Body of pancreas (tissue), 4 donors: ENCODE data around the gene PSD. TPM values are rescaled to one million over a fixed set of nuclear protein-coding genes. Genes with fewer than 3 reads are reported as not detected.

Experiments
- ATAC-seq: fragments of 150-250 bp; one replicate; pipeline ENCODE4 v1.9.1; 2016
- DNase-seq, 4 donors: peaks; one replicate each; pipeline ENCODE4 v3.0.0-alpha.2; 2019
- H3K27ac ChIP-seq, 4 donors: fragments of 200-600 bp; sonication (generic); 1 replicate in 3 of 4; 2 replicates in 1 of 4; pipeline versions ENCODE4 v1.5.1 to v1.6.1; 2016 to 2019; ENCODE audit warnings: mild to moderate bottlenecking in 1 of 4, mixed read lengths in 1 of 4, moderate library complexity in 1 of 4
- H3K27me3 ChIP-seq, 2 donors: fragments of 200-600 bp; sonication (generic); one replicate each; pipeline ENCODE4 v1.6.0; 2016; ENCODE audit warnings: mild to moderate bottlenecking in 1 of 2
- H3K36me3 ChIP-seq, 2 donors: fragments of 200-600 bp; sonication (generic); replicated peaks in 1 of 2; 2 replicates each; pipeline ENCODE4 v1.5.1; 2016; ENCODE audit warnings: low read depth in 2 of 2; ENCODE audit not compliant: insufficient read depth in 1 of 2
- H3K4me1 ChIP-seq: fragments of 200-600 bp; sonication (generic); one replicate; pipeline ENCODE4 v1.6.0; 2016
- H3K4me3 ChIP-seq, 2 donors: fragments of 200-600 bp; sonication (generic); 1 replicate in 1 of 2; 2 replicates in 1 of 2; pipeline ENCODE4 v1.5.1; 2016 to 2019
- H3K9me3 ChIP-seq, 3 donors: fragments of 200-600 bp; sonication (generic); 1 replicate in 2 of 3; 2 replicates in 1 of 3; pipeline ENCODE4 v1.5.1; 2016
- POLR2A ChIP-seq, 3 donors: fragments of 450-650 bp; IDR thresholded peaks; one replicate each; pipeline ENCODE4 v1.6.1; 2016; ENCODE audit warnings: antibody characterized with exemption in 3 of 3, mild to moderate bottlenecking in 2 of 3
- WGBS, 2 donors: methylation state at CpG; one replicate each; pipeline ENCODE4 v1.1.5; 2017; 5-methylcytosine and 5-hydroxymethylcytosine counted together
- intact Hi-C: fragments of 100-400 bp; cut with DNase I; formaldehyde crosslinking; loops from one replicate; pipeline ENCODE4 v1.15.1; 2023
- total RNA-seq, 2 donors: library from RNA; depleted of rRNA; stranded (reverse); fragments of >200 nt; gene quantifications; one replicate each; pipeline ENCODE4 v1.1.0, GENCODE V29; 2016
- TF ChIP-seq, protein P1 (sequence below), 7 experiments: fragments of 450-650 bp in 4 of 7; fragments of 200-600 bp in 3 of 7; sonication (generic) in 3 of 7; IDR thresholded peaks; one replicate each; pipeline ENCODE4 v1.5.1; 2016 to 2019; ENCODE audit warnings: antibody characterized with exemption in 7 of 7

PSD gene
- total RNA-seq, 2 donors from 2014 or later: 2.6 to 5.3 TPM

DNA sequence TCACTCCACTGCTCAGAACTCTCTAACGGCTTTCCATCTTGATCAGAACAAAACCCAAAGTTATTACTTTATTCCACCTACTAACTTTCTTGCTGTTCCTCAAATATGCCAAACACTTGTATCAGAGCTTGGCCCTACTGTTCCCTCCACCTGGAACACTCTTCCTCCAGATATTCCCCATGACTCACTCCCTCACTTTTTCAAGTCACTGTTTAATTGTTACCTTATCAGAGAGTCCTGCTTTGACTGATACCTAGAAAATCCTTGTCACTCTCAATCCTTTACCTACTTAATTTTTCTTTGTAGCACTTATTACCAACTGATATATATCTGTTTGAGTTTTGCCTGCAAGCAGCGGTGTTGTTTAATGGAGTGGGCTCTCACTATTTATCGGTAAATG, 28.7 kb downstream of the PSD start:
- intact Hi-C loops: loop anchor here (10.0 kb wide), 1 partner anchor 185 kb away; no protein-coding TSS in a partner anchor
- no peaks in the 10 kb centered on the region for H3K9me3 ChIP-seq

DNA sequence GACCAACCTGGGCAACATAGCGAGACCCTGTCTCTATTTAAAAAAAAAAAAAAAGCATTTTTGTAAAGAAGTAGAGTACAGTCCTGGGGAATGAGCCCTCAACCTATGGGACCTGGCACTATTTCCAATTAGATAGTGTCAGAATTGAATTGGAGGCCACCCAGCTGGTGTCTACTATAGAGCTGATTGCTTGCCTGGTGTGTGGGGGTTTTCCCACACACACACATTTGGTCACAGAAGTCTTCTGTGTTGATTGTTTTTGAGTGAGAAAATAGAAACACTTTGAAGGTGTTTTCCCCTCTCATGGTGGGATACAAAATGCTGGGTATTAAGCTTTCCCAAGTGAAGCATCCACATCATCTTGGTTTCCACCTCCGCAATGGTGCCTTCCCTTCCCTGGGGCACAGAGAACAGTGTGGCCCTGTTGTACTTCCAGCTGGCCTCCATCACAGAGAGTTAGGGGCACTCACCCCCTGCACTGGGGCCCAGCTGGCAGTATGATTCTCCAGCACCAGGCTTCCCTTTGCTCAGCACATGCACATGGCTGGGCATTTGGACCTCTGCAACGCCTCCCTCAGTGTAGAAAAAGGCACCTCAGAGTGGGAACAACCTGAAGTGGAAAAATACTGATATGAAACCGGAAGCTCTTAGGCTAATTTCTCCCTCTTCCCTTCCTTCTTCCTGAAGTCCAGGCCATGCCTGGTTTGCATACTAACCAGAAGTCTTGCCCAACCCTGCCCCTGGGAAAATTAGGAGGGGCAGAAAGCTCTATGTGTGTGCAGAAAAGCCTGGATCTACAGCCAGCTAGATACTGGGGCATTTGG, 33.8 kb downstream of the PSD start:
- H3K4me1 ChIP-seq: no peaks in the 10 kb centered on the region
- H3K27ac ChIP-seq: peak overlapping the region in 2 of 4 donors; percentile 49 to 59
- no peak for TF ChIP-seq POLR2A (IDR thresholded peaks at IDR 0.05)
- TF ChIP-seq, protein P1, sequence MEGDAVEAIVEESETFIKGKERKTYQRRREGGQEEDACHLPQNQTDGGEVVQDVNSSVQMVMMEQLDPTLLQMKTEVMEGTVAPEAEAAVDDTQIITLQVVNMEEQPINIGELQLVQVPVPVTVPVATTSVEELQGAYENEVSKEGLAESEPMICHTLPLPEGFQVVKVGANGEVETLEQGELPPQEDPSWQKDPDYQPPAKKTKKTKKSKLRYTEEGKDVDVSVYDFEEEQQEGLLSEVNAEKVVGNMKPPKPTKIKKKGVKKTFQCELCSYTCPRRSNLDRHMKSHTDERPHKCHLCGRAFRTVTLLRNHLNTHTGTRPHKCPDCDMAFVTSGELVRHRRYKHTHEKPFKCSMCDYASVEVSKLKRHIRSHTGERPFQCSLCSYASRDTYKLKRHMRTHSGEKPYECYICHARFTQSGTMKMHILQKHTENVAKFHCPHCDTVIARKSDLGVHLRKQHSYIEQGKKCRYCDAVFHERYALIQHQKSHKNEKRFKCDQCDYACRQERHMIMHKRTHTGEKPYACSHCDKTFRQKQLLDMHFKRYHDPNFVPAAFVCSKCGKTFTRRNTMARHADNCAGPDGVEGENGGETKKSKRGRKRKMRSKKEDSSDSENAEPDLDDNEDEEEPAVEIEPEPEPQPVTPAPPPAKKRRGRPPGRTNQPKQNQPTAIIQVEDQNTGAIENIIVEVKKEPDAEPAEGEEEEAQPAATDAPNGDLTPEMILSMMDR (IDR thresholded peaks at IDR 0.05): no peak
- intact Hi-C loops: loop anchor here (10.0 kb wide), 1 partner anchor 190 kb away; no protein-coding TSS in a partner anchor
- DNase-seq (peak in 1 of 4 donors; percentile 42), ATAC-seq (peak; percentile 65)
- H3K9me3 ChIP-seq: no peaks in the 10 kb centered on the region
- H3K36me3 ChIP-seq: peaks cover 4 to 12% of the 10 kb centered on the region in 2 donors
- 59 to 60% methylated on average over 4 of the region's 4 CpGs for WGBS, 2 donors
- no peaks in the 10 kb centered on the region for H3K27me3 ChIP-seq
- H3K4me3 ChIP-seq: no peak overlapping the region

More for the DNA sequence above, 28.7 kb downstream of the PSD start:
- 81 to 84% methylated on average over 3 of the region's 3 CpGs for WGBS, 2 donors
- H3K36me3 ChIP-seq: no peaks in the 10 kb centered on the region
- H3K27ac ChIP-seq: no peak overlapping the region
- ATAC-seq (no peak), DNase-seq (no peak)
- H3K4me1 ChIP-seq: peaks cover 7% of the 10 kb centered on the region
- no peak overlapping the region for H3K4me3 ChIP-seq
- H3K27me3 ChIP-seq: no peaks in the 10 kb centered on the region
- TF ChIP-seq, protein P1 (IDR thresholded peaks at IDR 0.05): no peak
- no peak for TF ChIP-seq POLR2A (IDR thresholded peaks at IDR 0.05)

DNA sequence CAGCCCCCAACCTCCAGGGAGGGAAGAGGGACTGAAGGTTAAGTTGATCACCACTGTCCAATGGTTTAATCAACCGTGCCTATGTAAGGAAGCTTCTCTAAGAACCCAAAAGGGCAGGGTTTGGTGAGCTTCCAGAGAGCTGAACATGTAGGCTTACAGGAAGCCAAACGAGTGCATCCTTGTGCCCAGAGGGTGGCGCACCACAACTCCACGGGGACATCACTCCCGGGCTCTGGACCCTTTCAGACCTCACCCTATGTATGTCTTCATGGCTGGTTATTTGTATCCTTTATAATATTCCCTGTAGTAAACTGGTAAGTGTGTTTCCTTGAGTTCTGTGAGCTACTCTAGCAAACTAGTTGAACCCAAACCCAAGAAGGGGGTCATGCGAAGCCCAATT, 34.5 kb downstream of the PSD start:
- no peak overlapping the region for H3K4me3 ChIP-seq
- no peak overlapping the region for H3K27ac ChIP-seq
- no peaks in the 10 kb centered on the region for H3K4me1 ChIP-seq
- no peak for TF ChIP-seq POLR2A (IDR thresholded peaks at IDR 0.05)
- TF ChIP-seq, protein P1 (IDR thresholded peaks at IDR 0.05): no peak
- ATAC-seq: no peak
- DNase-seq: no peak
- H3K36me3 ChIP-seq: peaks cover 4 to 16% of the 10 kb centered on the region in 2 donors
- no peaks in the 10 kb centered on the region for H3K9me3 ChIP-seq
- WGBS, 2 donors: 50 to 66% methylated on average over 5 to 6 of the region's 6 CpGs
- intact Hi-C loops: loop anchor here (10.0 kb wide), 1 partner anchor 191 kb away; no protein-coding TSS in a partner anchor
- H3K27me3 ChIP-seq: no peaks in the 10 kb centered on the region

DNA sequence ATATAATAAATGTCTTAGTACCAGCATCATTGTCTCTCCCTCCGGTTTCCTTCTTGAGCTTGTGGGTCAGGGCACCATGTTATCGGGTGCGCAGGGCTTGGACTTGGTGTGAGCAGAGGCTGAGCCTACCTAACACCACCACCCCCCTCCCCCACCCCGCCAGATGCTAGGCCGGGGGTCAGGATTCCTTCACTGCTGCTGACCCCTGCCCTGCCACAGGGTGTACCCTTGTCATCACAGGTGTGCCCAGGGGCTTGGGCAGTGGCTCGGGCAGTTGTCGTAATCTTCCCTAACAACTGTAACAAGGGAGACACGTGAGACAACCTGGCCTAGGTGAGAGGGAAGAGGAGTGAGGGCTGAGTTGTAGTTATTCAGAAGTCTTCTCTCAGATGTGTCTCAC, 35.7 kb downstream of the PSD start:
- DNase-seq: no peak
- TF ChIP-seq, protein P1 (IDR thresholded peaks at IDR 0.05): no peak
- TF ChIP-seq POLR2A (IDR thresholded peaks at IDR 0.05): no peak
- Histone ChIP-seq H3K27ac (no peak overlapping the region), H3K36me3 (peaks cover 4 to 20% of the 10 kb centered on the region in 2 donors), H3K27me3 (no peaks in the 10 kb centered on the region), H3K4me1 (no peaks in the 10 kb centered on the region), H3K9me3 (no peaks in the 10 kb centered on the region), H3K4me3 (no peak overlapping the region)
- no peak for ATAC-seq
- intact Hi-C loops: loop anchor here (10.0 kb wide), 1 partner anchor 192 kb away; no protein-coding TSS in a partner anchor
- whole genome bisulfite sequencing, 2 donors: 90 to 98% methylated on average over 7 to 8 of the region's 8 CpGs
